Lower lobe of right lung (tissue), 2 donors: ENCODE data around the gene DUS1L. TPM values are rescaled to one million over a fixed set of nuclear protein-coding genes. Genes with fewer than 3 reads are reported as not detected.

Experiments used
- ATAC-seq, 2 donors: fragments of 200-7000 bp; cut with Tn5 transposase; one replicate each; pipeline ENCODE4 v1.9.1; 2020 to 2022; ENCODE audit warnings: mild to moderate bottlenecking in 2 of 2, moderate library complexity in 2 of 2
- DNase-seq: peaks from one replicate; pipeline ENCODE4 v3.0.0-alpha.2; 2020
- H3K27ac ChIP-seq: fragments of 200-600 bp; one replicate; pipeline ENCODE4 v1.8.0; 2022
- H3K27me3 ChIP-seq: fragments of 200-600 bp; one replicate; pipeline ENCODE4 v1.8.0; 2022; ENCODE audit warnings: low read depth
- H3K36me3 ChIP-seq: fragments of 200-600 bp; one replicate; pipeline ENCODE4 v1.8.0; 2022; ENCODE audit warnings: mild to moderate bottlenecking
- H3K4me1 ChIP-seq: fragments of 200-600 bp; one replicate; pipeline ENCODE4 v1.8.0; 2022
- H3K4me3 ChIP-seq: fragments of 200-600 bp; one replicate; pipeline ENCODE4 v1.8.0; 2022; ENCODE audit warnings: mild to moderate bottlenecking
- H3K9me3 ChIP-seq: fragments of 200-600 bp; one replicate; pipeline ENCODE4 v1.8.0; 2022
- CTCF ChIP-seq: fragments of 200-600 bp; IDR thresholded peaks from one replicate; pipeline ENCODE4 v1.8.0; 2022; ENCODE audit warnings: antibody characterized with exemption, mild to moderate bottlenecking
- intact Hi-C: fragments of 100-400 bp; cut with DNase I; formaldehyde crosslinking; loops from one replicate; pipeline ENCODE4 v1.11.0; 2022
- total RNA-seq: library from RNA; stranded (reverse); fragmentation: NEBNext Ultra II Directional; extraction: Animal tissue kit (Norgen Biotek cat#: 25700); gene quantifications from one replicate; pipeline ENCODE4 v1.2.1, GENCODE V29; 2021
- donor health status: DM: no; HTN: yes; CAD: no; lungs with severe emphysema.

The DUS1L gene
- total RNA-seq, 1 donor from 2014 or later: 85.1 TPM

GRCh38 chr17:82081966-82082365 is 16.4 kb upstream of the DUS1L start:
- Histone ChIP-seq H3K27me3 (no peaks in the 10 kb centered on the region), H3K4me1 (no peaks in the 10 kb centered on the region), H3K9me3 (no peaks in the 10 kb centered on the region), H3K36me3 (peaks cover 86% of the 10 kb centered on the region), H3K4me3 (no peak overlapping the region), H3K27ac (no peak overlapping the region)
- intact Hi-C loops: no loop called here
- ATAC-seq (no peak), DNase-seq (no peak)
- TF ChIP-seq CTCF: no peak

GRCh38 chr17:82081546-82081945 is 15.9 kb upstream of the DUS1L start:
- intact Hi-C loops: no loop called here
- DNase-seq (no peak), ATAC-seq (no peak)
- Histone ChIP-seq H3K27ac (no peak overlapping the region), H3K36me3 (peaks cover 82% of the 10 kb centered on the region), H3K4me1 (no peaks in the 10 kb centered on the region), H3K9me3 (no peaks in the 10 kb centered on the region), H3K4me3 (no peak overlapping the region), H3K27me3 (no peaks in the 10 kb centered on the region)
- TF ChIP-seq CTCF: no peak

GRCh38 chr17:82080789-82081464 is 15.3 kb upstream of the DUS1L start:
- DNase-seq (no peak), ATAC-seq (no peak)
- no peak overlapping the region for H3K4me3 ChIP-seq
- TF ChIP-seq CTCF: no peak
- H3K36me3 ChIP-seq: peaks cover 75% of the 10 kb centered on the region
- no peak overlapping the region for H3K27ac ChIP-seq
- no peaks in the 10 kb centered on the region for H3K27me3 ChIP-seq
- H3K4me1 ChIP-seq: no peaks in the 10 kb centered on the region
- H3K9me3 ChIP-seq: no peaks in the 10 kb centered on the region
- intact Hi-C loops: no loop called here

- intact Hi-C loops: no loop called here
- Histone ChIP-seq H3K27ac (no peak overlapping the region), H3K36me3 (peaks cover 68% of the 10 kb centered on the region), H3K4me3 (no peak overlapping the region), H3K4me1 (no peaks in the 10 kb centered on the region), H3K27me3 (no peaks in the 10 kb centered on the region), H3K9me3 (no peaks in the 10 kb centered on the region)
- DNase-seq: no peak
- no peak for ATAC-seq
- no peak for TF ChIP-seq CTCF
Observed at GRCh38 chr17:82080048-82080788, 14.6 kb upstream of the DUS1L start.

- H3K27me3 ChIP-seq: no peaks in the 10 kb centered on the region
- no peaks in the 10 kb centered on the region for H3K9me3 ChIP-seq
- H3K36me3 ChIP-seq: peaks cover 57% of the 10 kb centered on the region
- H3K4me1 ChIP-seq: no peaks in the 10 kb centered on the region
- ATAC-seq: no peak
- intact Hi-C loops: no loop called here
- no peak for DNase-seq
- no peak for TF ChIP-seq CTCF
- H3K4me3 ChIP-seq: no peak overlapping the region
- H3K27ac ChIP-seq: no peak overlapping the region
Observed at GRCh38 chr17:82079001-82079677, 13.5 kb upstream of the DUS1L start.
